GM21423 (cell line): Measurements from ENCODE around the gene FASTKD2.

Experiments
- ATAC-seq: cut with Tn5 transposase; IDR thresholded peaks from one replicate; pipeline ENCODE4 v1.9.1; 2021; ENCODE audit warnings: mild to moderate bottlenecking, moderate library complexity; ENCODE audit not compliant: unreplicated experiment

Gene FASTKD2

GRCh38 chr2:206765242-206766056 is at the start of gene FASTKD2, which contains the start of gene MDH1B:
Gene FASTKD2, plus strand, starts transcription at chr2:206765606. Its CDS starts 1,088 bp downstream, at chr2:206766694.
Gene MDH1B, minus strand, starts transcription at chr2:206765328. Its CDS starts 57 bp downstream, at chr2:206765271.
- peak; percentile 93 for ATAC-seq

DNA sequence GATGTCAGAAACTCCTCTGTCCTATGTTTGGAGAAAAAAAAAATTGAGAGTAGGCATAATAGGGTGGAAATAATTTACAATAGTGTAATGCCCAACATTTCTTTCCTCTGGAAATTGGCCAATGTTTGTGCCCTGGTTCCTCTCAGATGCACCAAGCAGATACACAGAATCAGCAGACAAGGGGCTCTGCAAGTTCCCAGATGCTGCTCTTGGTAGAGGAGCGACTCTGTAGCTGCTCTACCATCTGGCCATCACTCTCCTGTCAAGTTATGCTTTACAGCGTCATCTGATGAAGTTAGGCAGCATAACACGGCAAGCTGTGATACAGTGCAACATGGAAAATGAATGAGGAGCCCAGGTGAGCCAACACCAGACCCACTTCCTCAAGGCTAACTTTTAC is 48.8 kb upstream of the FASTKD2 start:
- no peak for ATAC-seq

GRCh38 chr2:206718296-206718695 is 47.1 kb upstream of the FASTKD2 start, which contains the start of gene DYTN:
Gene DYTN, minus strand, starts transcription at chr2:206718396. Its CDS starts 117 bp downstream, at chr2:206718279.
- ATAC-seq, result no peak

DNA sequence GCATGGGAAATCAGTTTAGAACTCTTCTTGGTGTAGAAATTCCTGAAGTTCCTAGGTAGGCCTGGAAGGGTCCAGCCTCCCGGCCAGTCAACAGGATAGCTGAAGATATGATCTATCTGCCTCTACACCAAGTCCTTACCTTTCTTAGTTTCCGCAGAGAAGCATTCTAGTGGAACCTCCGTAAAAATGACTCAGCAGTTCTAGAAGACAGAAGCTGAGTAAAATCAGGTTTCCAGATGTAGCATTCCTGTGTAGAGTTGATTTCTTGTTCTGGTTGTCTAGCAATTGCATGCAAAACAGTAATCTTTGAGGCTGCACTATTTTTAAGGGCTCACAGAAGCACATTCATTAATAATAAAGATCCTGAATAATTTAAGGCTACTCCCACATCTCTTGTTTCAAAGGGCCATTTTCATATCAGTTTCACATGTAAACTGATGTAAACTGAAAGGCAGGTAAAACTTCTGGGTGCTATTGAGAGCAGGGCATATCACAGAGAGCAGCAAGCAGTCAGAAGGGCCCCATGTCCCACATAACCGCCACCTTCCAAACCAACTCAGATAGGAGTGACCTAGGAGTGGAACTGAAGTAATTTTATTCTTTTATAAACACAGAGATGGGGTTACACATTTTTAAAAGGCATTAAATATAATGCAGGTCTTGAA is 44.0 kb upstream of the FASTKD2 start:
- peak; percentile 86 for ATAC-seq

DNA sequence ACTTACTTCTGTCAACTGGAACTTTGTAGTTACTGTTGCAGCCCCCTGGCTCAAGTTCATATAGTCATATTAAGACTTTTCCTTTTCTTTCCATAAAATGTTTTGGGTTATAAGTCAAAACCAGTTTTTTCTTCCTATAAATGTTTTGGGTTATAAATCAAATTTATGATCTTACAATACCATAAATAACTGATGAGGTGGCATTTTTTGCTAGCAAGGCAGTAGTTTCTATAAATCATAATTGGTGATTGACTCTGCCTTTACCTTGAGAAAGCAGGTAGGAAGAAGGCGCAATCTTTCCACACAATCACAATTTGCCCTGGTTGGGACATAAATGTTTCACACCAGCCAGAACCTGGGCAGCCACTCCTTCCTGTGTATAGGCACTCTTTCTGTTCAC is 42.1 kb upstream of the FASTKD2 start:
- no peak for ATAC-seq

DNA sequence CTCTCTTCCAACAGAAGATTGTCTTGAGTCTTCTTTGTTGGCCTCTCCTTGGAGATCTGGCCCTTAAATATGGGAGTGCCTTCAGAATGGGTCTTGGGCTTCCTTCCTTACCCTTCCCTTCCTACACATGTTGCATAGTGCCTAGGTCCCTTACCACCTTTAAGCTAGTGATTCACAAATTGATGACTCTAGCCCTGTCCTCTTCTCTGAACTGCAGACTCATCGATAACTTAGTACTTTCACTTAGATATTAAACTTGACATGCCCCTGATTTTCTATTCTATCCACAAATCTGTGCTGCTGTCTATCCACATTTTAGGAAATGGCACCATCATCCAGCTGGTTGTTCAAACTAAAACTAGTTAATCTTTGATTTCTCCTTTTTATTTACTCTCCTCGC is 38.1 kb upstream of the FASTKD2 start:
- no peak for ATAC-seq

GRCh38 chr2:206728277-206729199 is 36.9 kb upstream of the FASTKD2 start:
- no peak for ATAC-seq

- no peak for ATAC-seq
Observed at GRCh38 chr2:206733341-206733740, 32.1 kb upstream of the FASTKD2 start.

DNA sequence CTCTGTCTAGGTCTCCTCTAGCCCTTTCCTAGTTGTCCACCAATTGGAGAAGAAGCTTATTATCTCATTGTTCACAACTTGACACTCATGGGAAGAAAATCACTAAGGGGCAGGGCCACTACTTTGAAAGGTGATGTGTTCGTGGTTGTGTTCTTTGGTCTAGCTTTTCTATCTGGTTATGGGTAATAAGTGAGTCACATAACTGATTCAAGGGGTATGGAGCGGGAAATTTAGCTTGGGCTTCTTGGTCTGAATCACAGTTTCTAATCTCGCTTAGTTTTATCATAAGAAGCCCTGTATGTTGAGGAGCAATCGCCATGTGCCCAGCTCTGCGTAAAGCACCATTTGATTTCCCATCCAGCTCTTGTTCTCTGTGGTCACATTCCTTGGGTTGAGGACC is 28.5 kb upstream of the FASTKD2 start:
- ATAC-seq, result no peak

DNA sequence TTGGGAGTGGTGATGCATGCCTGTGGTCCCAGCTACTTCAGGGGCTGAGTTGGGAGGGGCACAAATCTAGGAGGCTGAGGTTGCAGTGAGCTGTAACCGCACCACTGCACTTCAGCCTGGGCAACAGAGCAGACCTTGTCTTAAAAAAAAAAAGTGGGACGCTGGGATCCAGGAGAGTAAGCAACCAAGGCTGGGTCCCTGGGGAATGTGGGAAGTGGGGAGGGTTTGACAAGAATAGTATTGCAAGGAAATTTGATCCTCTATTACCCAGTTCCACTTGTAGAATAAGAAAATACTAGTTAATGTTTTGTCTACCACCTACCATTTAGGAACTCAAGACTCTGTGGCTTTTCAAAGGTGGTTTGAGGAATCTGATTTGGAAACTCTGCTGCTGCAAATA is 26.1 kb upstream of the FASTKD2 start:
- no peak for ATAC-seq

GRCh38 chr2:206740800-206741199 is 24.6 kb upstream of the FASTKD2 start:
- no peak for ATAC-seq

- no peak for ATAC-seq
Observed at GRCh38 chr2:206756816-206757215, 8.6 kb upstream of the FASTKD2 start.

- no peak for ATAC-seq
Observed at GRCh38 chr2:206764673-206765241, 649 bp upstream of the FASTKD2 start.

DNA sequence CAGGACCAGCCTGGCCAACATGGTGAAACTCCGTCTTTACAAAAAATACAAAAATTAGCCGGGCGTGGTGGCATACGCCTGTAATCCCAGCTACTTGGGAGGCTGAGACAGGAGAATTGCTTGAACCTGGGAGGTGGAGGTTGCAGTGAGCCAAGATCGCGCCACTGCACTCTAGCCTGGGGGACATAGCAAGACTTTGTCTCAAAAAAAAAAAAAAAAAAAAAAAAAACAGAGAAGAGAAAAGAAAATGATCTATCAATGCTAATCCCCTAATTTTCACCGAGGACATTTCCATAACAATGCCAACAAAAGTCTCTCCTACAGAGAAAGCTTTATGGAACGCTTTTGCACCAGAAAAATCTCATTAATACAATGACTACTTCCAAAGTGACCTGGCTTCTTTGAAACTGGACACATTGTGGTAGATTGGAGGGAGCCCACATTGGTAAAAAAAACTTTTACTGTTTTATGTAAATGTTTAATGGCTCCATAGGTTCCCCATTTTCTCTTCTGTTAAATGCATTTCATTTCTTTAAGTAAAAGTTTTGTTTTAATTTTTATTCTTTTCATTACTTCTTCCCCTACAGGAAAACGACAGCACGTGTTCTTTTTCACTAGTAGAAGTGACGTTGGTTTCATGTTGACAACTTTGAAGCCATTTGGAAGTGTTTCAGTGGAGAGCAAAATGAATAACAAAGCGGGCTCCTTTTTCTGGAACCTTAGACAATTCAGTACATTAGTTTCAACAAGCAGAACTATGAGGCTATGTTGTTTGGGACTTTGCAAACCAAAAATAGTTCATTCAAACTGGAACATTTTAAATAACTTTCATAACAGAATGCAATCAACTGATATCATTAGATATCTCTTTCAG is 888 bp downstream of the FASTKD2 start:
- no peak for ATAC-seq

DNA sequence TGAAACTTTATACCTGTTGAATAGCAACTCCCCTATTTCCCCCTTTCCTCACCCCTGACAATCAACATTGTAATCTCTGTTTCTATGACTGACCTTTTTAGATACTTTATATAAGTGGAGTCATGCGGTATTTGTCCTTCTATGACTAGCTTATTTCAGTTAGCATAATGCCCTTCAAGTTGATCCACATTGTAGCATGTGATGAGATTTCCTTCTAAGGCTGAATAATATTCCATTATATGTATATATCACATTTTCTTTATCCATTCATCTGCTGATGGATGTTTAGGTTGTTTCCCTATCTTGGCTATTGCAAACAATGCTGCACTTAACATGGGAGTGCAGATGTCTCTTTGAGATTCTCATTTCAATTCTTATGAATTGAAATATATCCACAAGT is 9.5 kb downstream of the FASTKD2 start:
- ATAC-seq, result no peak

DNA sequence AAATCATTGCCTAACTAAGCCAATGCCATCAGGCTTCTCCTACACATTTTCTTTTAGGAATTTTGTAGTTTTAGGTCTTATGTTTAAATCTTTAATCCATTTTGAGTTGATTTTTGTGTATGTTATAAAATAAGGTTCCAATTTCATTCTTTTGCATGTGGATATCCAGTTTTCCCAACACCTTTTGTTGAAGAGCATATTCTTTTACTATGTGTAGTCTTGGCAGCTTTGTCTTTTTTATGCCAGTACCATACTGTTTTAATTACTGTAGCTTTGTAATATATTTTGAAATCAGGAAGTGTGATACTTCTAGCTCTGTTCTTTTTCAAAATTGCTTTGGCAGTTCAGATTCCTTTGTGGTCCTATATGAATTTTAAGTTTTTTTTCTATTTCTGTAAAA is 11.0 kb downstream of the FASTKD2 start:
- no peak for ATAC-seq

- no peak for ATAC-seq
Observed at GRCh38 chr2:206780671-206781070, 15.3 kb downstream of the FASTKD2 start.

DNA sequence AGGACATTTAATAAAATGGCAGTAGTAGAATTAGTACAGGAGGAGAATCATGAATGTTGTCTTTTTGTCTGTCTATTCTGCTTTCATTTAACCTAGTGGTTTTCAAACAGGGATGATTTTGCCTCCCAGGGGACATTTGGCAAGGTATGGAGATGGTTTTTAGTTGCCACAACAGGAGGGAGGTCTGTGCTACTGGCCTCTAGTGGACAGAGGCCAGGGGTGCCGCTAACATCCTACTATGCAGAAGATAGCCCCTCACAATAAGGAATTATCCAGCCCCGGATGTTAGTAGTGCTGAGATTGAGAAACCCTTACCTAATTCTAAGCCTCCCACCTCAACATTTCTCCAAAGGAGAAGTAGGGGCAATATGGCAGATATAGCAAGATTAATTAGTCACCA is 18.3 kb downstream of the FASTKD2 start:
- no peak for ATAC-seq

DNA sequence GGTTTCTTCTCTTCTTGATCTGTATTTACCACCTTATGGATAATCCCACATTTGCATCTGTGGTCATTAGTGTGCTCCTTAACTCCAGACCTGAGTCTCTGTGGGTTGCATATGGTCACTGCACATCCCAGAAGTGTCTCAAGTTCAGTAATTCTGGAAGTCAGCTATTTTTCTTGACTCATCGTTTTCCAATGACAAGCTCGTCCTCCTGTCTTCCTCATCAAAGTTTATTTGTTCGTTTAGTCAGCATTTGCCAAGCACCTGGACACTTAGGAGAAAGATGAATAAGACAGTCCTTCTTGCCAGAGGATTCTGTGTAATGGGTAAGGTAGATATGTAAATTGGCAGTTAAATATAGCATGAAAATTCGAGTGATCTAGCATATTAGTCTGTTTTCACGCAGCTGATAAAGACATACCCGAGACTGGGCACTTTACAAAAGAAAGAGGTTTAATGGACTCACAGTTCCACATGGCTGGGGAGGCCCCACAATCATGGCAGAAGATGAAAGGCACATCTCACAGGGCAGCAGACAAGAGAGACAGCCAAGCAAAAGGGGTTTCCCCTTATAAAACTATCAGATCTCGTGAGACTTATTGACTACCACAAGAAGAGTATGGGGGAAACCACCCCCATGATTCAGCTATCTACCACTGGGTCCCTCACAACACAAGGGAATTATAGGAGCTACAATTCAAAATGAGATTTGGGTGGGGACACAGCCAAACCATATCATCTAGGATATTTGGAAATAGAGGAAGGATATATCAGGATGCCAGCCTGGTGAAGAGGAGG is 19.4 kb downstream of the FASTKD2 start:
- ATAC-seq, result no peak
